BJ (cell line): ENCODE data around the gene PHLDB2. TPM values are rescaled to one million over a fixed set of nuclear protein-coding genes. Genes with fewer than 3 reads are reported as not detected.

ENCODE experiments used
- CTCF ChIA-PET: fragments of 350-600 bp; formaldehyde crosslinking; extraction: SDS; loops from one replicate; lab custom pipeline; 2021; ENCODE audit warnings: antibody characterized with exemption, inconsistent platforms; lab: Yijun Ruan, JAX
- POLR2A ChIA-PET: fragments of 300-600 bp; sonication (Branson Sonifier 250); formaldehyde crosslinking; extraction: SDS; loops from one replicate; lab custom pipeline; 2021; ENCODE audit warnings: antibody characterized with exemption; lab: Charles Lee
- DNase-seq: peaks from one replicate; pipeline ENCODE4 v3.0.0-alpha.2; 2011; ENCODE audit warnings: low read depth
- H3K27me3 ChIP-seq: 2 replicates; pipeline ENCODE4 v1.6.0; 2011; ENCODE audit warnings: low read length; ENCODE audit not compliant: control insufficient read depth, insufficient read depth
- H3K36me3 ChIP-seq: 2 replicates; pipeline ENCODE4 v1.5.1; 2011; ENCODE audit warnings: low read length; ENCODE audit not compliant: control insufficient read depth, insufficient read depth
- H3K4me3 ChIP-seq: 2 replicates; pipeline ENCODE4 v1.5.1; 2011; ENCODE audit warnings: low read depth, mild to moderate bottlenecking, control low read depth, low read length
- polyA plus RNA-seq: library from polyadenylated mRNA; depleted of rRNA; stranded (reverse); fragments of >200 nt; gene quantifications from 2 replicates; pipeline ENCODE4 v1.2.3, GENCODE V29; 2011
- TF ChIP-seq, protein P1 (sequence below): IDR thresholded peaks from 2 replicates; pipeline ENCODE4 v1.5.1; 2011; ENCODE audit warnings: low read depth, mild to moderate bottlenecking, control low read depth, inconsistent platforms, low read length, moderate library complexity; ENCODE audit not compliant: insufficient read depth

The PHLDB2 gene
- polyA plus RNA-seq, 1 experiment: 44.7 TPM

- TF ChIP-seq, protein P1, sequence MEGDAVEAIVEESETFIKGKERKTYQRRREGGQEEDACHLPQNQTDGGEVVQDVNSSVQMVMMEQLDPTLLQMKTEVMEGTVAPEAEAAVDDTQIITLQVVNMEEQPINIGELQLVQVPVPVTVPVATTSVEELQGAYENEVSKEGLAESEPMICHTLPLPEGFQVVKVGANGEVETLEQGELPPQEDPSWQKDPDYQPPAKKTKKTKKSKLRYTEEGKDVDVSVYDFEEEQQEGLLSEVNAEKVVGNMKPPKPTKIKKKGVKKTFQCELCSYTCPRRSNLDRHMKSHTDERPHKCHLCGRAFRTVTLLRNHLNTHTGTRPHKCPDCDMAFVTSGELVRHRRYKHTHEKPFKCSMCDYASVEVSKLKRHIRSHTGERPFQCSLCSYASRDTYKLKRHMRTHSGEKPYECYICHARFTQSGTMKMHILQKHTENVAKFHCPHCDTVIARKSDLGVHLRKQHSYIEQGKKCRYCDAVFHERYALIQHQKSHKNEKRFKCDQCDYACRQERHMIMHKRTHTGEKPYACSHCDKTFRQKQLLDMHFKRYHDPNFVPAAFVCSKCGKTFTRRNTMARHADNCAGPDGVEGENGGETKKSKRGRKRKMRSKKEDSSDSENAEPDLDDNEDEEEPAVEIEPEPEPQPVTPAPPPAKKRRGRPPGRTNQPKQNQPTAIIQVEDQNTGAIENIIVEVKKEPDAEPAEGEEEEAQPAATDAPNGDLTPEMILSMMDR: no peak
- Histone ChIP-seq H3K4me3 (no peak overlapping the region), H3K36me3 (no peaks in the 10 kb centered on the region), H3K27me3 (no peaks in the 10 kb centered on the region)
- POLR2A ChIA-PET: no interaction called here
- DNase-seq: no peak
- CTCF ChIA-PET: interaction anchor here (2.0 to 9.7 kb wide), 3 partner anchors 8 to 18 kb away, joined by 5 to 82 read pairs (median 15); no protein-coding TSS in a partner anchor
Measured at GRCh38 chr3:112005091-112005672, 146.1 kb downstream of the PHLDB2 start.

GRCh38 chr3:112007633-112008032, 148.6 kb downstream of the PHLDB2 start:
- no peak overlapping the region for H3K4me3 ChIP-seq
- TF ChIP-seq, protein P1: no peak
- ChIA-PET POLR2A (no interaction called here), CTCF (interaction anchor here (0.7 to 2.9 kb wide), 9 partner anchors 12 to 339 kb away, joined by 3 to 21 read pairs (median 3); partner anchors contain the start of gene TMPRSS7)
- H3K27me3 ChIP-seq: no peaks in the 10 kb centered on the region
- no peaks in the 10 kb centered on the region for H3K36me3 ChIP-seq
- DNase-seq: peak; percentile 31

DNA sequence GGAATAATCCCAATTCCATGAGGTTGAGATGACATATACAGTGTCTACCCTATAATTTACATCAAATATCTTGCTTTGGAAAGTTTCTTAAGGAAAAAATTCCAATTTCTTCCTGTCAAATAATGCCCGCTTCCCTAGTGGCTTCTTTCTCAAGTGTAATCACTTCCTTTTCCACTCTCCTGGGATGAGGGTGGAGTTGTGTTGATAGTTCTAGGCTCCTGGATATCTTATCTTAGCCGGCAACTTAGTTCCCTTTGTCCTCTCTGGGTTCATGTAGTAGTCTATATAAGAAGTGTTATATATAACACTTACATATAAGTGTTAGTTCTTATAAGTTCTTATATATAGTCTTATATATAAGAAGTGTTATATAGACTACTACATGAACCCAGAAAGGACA, 150.6 kb downstream of the PHLDB2 start:
- POLR2A ChIA-PET: no interaction called here
- DNase-seq: no peak
- Histone ChIP-seq H3K27me3 (no peaks in the 10 kb centered on the region), H3K4me3 (no peak overlapping the region), H3K36me3 (no peaks in the 10 kb centered on the region)
- TF ChIP-seq, protein P1: no peak
- CTCF ChIA-PET: interaction anchor here (8.5 kb wide), 1 partner anchor 15 kb away, joined by 203 read pairs; the partner anchor contains the start of gene TAGLN3

GRCh38 chr3:112010636-112011035, 151.6 kb downstream of the PHLDB2 start:
- CTCF ChIA-PET: interaction anchor here (1.3 to 8.5 kb wide), 2 partner anchors 16 to 342 kb away, joined by 3 to 203 read pairs; partner anchors contain the start of gene TAGLN3

GRCh38 chr3:112011376-112011940, 152.4 kb downstream of the PHLDB2 start:
- Histone ChIP-seq H3K4me3 (no peak overlapping the region), H3K36me3 (no peaks in the 10 kb centered on the region), H3K27me3 (no peaks in the 10 kb centered on the region)
- TF ChIP-seq, protein P1: no peak
- ChIA-PET POLR2A (no interaction called here), CTCF (interaction anchor here (1.3 to 8.5 kb wide), 2 partner anchors 17 to 342 kb away, joined by 3 to 203 read pairs; partner anchors contain the start of gene TAGLN3)
- no peak for DNase-seq

More at GRCh38 chr3:112010636-112011035, 151.6 kb downstream of the PHLDB2 start:
- TF ChIP-seq, protein P1: no peak
- POLR2A ChIA-PET: no interaction called here
- Histone ChIP-seq H3K4me3 (no peak overlapping the region), H3K36me3 (no peaks in the 10 kb centered on the region), H3K27me3 (no peaks in the 10 kb centered on the region)
- DNase-seq: no peak
